Endothelial cell of umbilical vein (primary cell): ENCODE measurements around the gene CELF2. TPM values are rescaled to one million over a fixed set of nuclear protein-coding genes. Genes with fewer than 3 reads are reported as not detected.

Experiments
- BruUV-seq: library from RNA; stranded (reverse); fragments of 400-500 nt; replicated peaks from 2 replicates; lab custom pipeline; 2021; lab: Mats Ljungman, UMichigan
- CTCF ChIA-PET: fragments of 300-600, 350-600 bp; sonication (Branson Sonifier 250); formaldehyde crosslinking; loops from one replicate; lab custom pipeline; 2021; ENCODE audit warnings: antibody characterized with exemption, inconsistent platforms; lab: Charles Lee
- POLR2A ChIA-PET: fragments of 300-600, 350-600 bp; sonication (Branson Sonifier 250); formaldehyde crosslinking; loops from one replicate; lab custom pipeline; 2021; ENCODE audit warnings: antibody characterized with exemption, inconsistent platforms; lab: Charles Lee
- DNase-seq: peaks from one replicate; pipeline ENCODE4 v3.0.0-alpha.2; 2011; ENCODE audit warnings: low read depth, low spot score
- FAIRE-seq: peaks from 2 replicates; lab custom pipeline; 2011; peaks lifted over from hg19 to GRCh38; lab: Jason Lieb, UNC
- H2AFZ ChIP-seq: 2 replicates; pipeline ENCODE4 v1.6.0; 2012; ENCODE audit warnings: low read depth, low read length, control low read depth, inconsistent platforms
- H3K27ac ChIP-seq: 2 replicates; pipeline ENCODE4 v1.5.1; 2011; ENCODE audit warnings: low read depth, mild to moderate bottlenecking, control low read depth, low read length, moderate library complexity; ENCODE audit not compliant: insufficient read depth
- H3K27me3 ChIP-seq, 2 experiments: 2 replicates each; pipeline versions ENCODE4 v1.6.0 to v1.6.1; 2011; ENCODE audit warnings: low read length in 2 of 2, mixed read lengths in 1 of 2; ENCODE audit not compliant: control insufficient read depth in 2 of 2, insufficient read depth in 2 of 2
- H3K36me3 ChIP-seq, 2 experiments: 2 replicates in 1 of 2; 3 replicates in 1 of 2; pipeline ENCODE4 v1.5.1; 2011; ENCODE audit warnings: low read length in 2 of 2, mild to moderate bottlenecking in 1 of 2, moderate library complexity in 1 of 2; ENCODE audit not compliant: control insufficient read depth in 2 of 2, insufficient read depth in 2 of 2; ENCODE audit errors: extremely low read depth in 1 of 2
- H3K4me1 ChIP-seq: 3 replicates; pipeline ENCODE4 v1.5.1; 2011; ENCODE audit warnings: mild to moderate bottlenecking, low read length; ENCODE audit not compliant: control insufficient read depth, insufficient read depth; ENCODE audit errors: extremely low read depth
- H3K4me2 ChIP-seq: 2 replicates; pipeline ENCODE4 v1.6.1; 2011; ENCODE audit warnings: low read length, control low read depth, mixed read lengths; ENCODE audit not compliant: insufficient read depth
- H3K4me3 ChIP-seq, 3 experiments: fragments of 200-600 bp in 1 of 3; sonication (generic), shearing (Covaris generic) in 1 of 3; replicated peaks in 1 of 3; 2 replicates each; pipeline ENCODE4 v1.5.1; 2011 to 2016; ENCODE audit warnings: control low read depth in 3 of 3, low read length in 3 of 3, mild to moderate bottlenecking in 2 of 3, inconsistent platforms in 1 of 3, low read depth in 1 of 3, moderate library complexity in 1 of 3; ENCODE audit not compliant: insufficient read depth in 1 of 3
- H3K79me2 ChIP-seq: 2 replicates; pipeline ENCODE4 v1.6.0; 2012; ENCODE audit warnings: low read length, inconsistent platforms; ENCODE audit not compliant: control insufficient read depth, insufficient read depth
- H3K9ac ChIP-seq: replicated peaks from 2 replicates; pipeline ENCODE3; 2011; ENCODE audit warnings: low read length, control low read depth; ENCODE audit not compliant: insufficient read depth; ENCODE audit errors: extremely low read depth
- H3K9me1 ChIP-seq: replicated peaks from 3 replicates; pipeline ENCODE4 v1.6.0; 2011; ENCODE audit warnings: mild to moderate bottlenecking, low read length; ENCODE audit not compliant: control insufficient read depth, insufficient read depth; ENCODE audit errors: extremely low read depth
- H3K9me3 ChIP-seq: replicated peaks from 2 replicates; pipeline ENCODE4 v1.5.1; 2012; ENCODE audit warnings: low read length, inconsistent platforms; ENCODE audit not compliant: control insufficient read depth, insufficient read depth
- H4K20me1 ChIP-seq: replicated peaks from 2 replicates; pipeline ENCODE3; 2011; ENCODE audit warnings: mild to moderate bottlenecking, low read length; ENCODE audit not compliant: control insufficient read depth, insufficient read depth; ENCODE audit errors: extremely low read depth
- CTCF ChIP-seq, 2 donors: IDR thresholded peaks; 1 replicate in 1 of 2; 2 replicates in 1 of 2; pipeline ENCODE4 v1.5.1; 2011; ENCODE audit warnings: low read length in 2 of 2, mild to moderate bottlenecking in 2 of 2, moderate library complexity in 2 of 2, control low read depth in 1 of 2, inconsistent platforms in 1 of 2, low read depth in 1 of 2; ENCODE audit not compliant: insufficient read depth in 1 of 2; ENCODE audit errors: extremely low read depth in 1 of 2
- EZH2 ChIP-seq: IDR thresholded peaks from 2 replicates; pipeline ENCODE4 v1.6.1; 2012; ENCODE audit warnings: borderline replicate concordance, low read depth, mild to moderate bottlenecking, moderate library complexity, low read length, inconsistent platforms; ENCODE audit not compliant: severe bottlenecking
- FOS ChIP-seq: IDR thresholded peaks from 2 replicates; pipeline ENCODE4 v1.6.1; 2011; ENCODE audit warnings: mild to moderate bottlenecking, low read length, moderate library complexity, borderline replicate concordance; ENCODE audit not compliant: insufficient read depth
- GATA2 ChIP-seq: IDR thresholded peaks from 2 replicates; pipeline ENCODE4 v1.7.0; 2011; ENCODE audit warnings: low read depth, mild to moderate bottlenecking, moderate library complexity, mixed read lengths, low read length; ENCODE audit not compliant: insufficient read length, insufficient read depth
- JUN ChIP-seq: IDR thresholded peaks from 2 replicates; pipeline ENCODE4 v1.6.1; 2011; ENCODE audit warnings: borderline replicate concordance, low read depth; ENCODE audit not compliant: insufficient read length, insufficient read depth
- MYC ChIP-seq: IDR thresholded peaks from one replicate; pipeline ENCODE4 v1.6.1; 2011; ENCODE audit warnings: mild to moderate bottlenecking, low read depth, low read length
- POLR2A ChIP-seq: IDR thresholded peaks from 2 replicates; pipeline ENCODE4 v1.6.1; 2012; ENCODE audit warnings: low read depth, mild to moderate bottlenecking, control low read depth, low read length
- POLR2AphosphoS5 ChIP-seq: IDR thresholded peaks from 2 replicates; pipeline ENCODE4 v1.6.1; 2012; ENCODE audit warnings: low read depth, mild to moderate bottlenecking, control low read depth, low read length, moderate library complexity; ENCODE audit not compliant: insufficient read depth
- dilution Hi-C: fragments of 300-500 bp; cut with MboI; formaldehyde crosslinking; loops from one replicate; pipeline ENCODE4 v1.15.0; 2019; ENCODE audit warnings: low sequenced_read_pairs; ENCODE audit not compliant: extremely low pct_ligation_motif_present
- intact Hi-C: fragments of 100-400 bp; cut with micrococcal nuclease; formaldehyde crosslinking; loops from one replicate; pipeline ENCODE4 v1.10.0; 2022
- polyA plus RNA-seq, 4 experiments: library from polyadenylated mRNA; depleted of rRNA in 3 of 4; stranded (reverse) in 3 of 4; unstranded in 1 of 4; fragments of >200 nt; gene quantifications; 2 replicates each; pipeline versions ENCODE4 v1.2.1 to v1.2.3, GENCODE V29; 2011 to 2012; ENCODE audit warnings: missing spikeins in 1 of 4
- total RNA-seq: library from RNA; stranded (reverse); gene quantifications from 2 replicates; pipeline ENCODE4 v1.2.3, GENCODE V29; 2021

Gene CELF2
- total and polyA plus RNA-seq, 2 donors (not counting 3 experiments of a cell fraction or from before 2014, with no cell fraction given) = 21.6 to 42.6 TPM

GRCh38 chr10:11382187-11382586, 364.5 kb downstream of the CELF2 start:
- DNase-seq (no peak), FAIRE-seq (no peak)
- Histone ChIP-seq H3K4me2 (no peak overlapping the region), H3K9me3 (no peaks in the 10 kb centered on the region), H2AFZ (no peak overlapping the region), H3K27me3 (no peaks in the 10 kb centered on the region), H3K36me3 (no peaks in the 10 kb centered on the region), H3K9ac (no peak overlapping the region), H4K20me1 (no peaks in the 10 kb centered on the region), H3K4me3 (no peak overlapping the region), H3K79me2 (no peaks in the 10 kb centered on the region), H3K27ac (no peak overlapping the region), H3K4me1 (no peaks in the 10 kb centered on the region), H3K9me1 (no peaks in the 10 kb centered on the region)
- intact Hi-C loops = no loop called here
- BruUV-seq = no TSS peak
- TF ChIP-seq POLR2AphosphoS5 = no peak
- POLR2A ChIA-PET = no interaction called here
- dilution Hi-C loops = no loop called here
- CTCF ChIA-PET = no interaction called here

GRCh38 chr10:11386044-11386443, 368.4 kb downstream of the CELF2 start:
- Histone ChIP-seq H3K9me1 (no peaks in the 10 kb centered on the region), H3K9me3 (no peaks in the 10 kb centered on the region), H3K27ac (no peak overlapping the region), H3K9ac (no peak overlapping the region), H4K20me1 (no peaks in the 10 kb centered on the region), H3K4me2 (no peak overlapping the region), H3K79me2 (no peaks in the 10 kb centered on the region), H3K36me3 (no peaks in the 10 kb centered on the region), H2AFZ (no peak overlapping the region), H3K27me3 (no peaks in the 10 kb centered on the region), H3K4me1 (no peaks in the 10 kb centered on the region), H3K4me3 (no peak overlapping the region)
- no TSS peak for BruUV-seq
- TF ChIP-seq FOS (no peak), JUN (no peak), GATA2 (no peak), EZH2 (no peak), MYC (no peak), CTCF (IDR thresholded peaks at IDR 0.05; ENCODE audit: extremely low read depth in 1 of 2, insufficient read depth in 1 of 2, low read depth in 1 of 2, low read length in 2 of 2) (no peak), POLR2A (no peak)
- ChIA-PET POLR2A (no interaction called here), CTCF (interaction anchor here (0.9 kb wide), 1 partner anchor 9 kb away, joined by 3 read pairs; no protein-coding TSS in a partner anchor)
- FAIRE-seq (no peak), DNase-seq (no peak)
- dilution Hi-C loops = no loop called here
- intact Hi-C loops = no loop called here
